GM19455 (cell line): ENCODE measurements around the gene PDIA3.
"Not testable (repeated sequence)": the region's sequence is repeated elsewhere in the genome, so short reads cannot be mapped to it uniquely, and the experiment has no call there.

Experiments used
- ATAC-seq: cut with Tn5 transposase; IDR thresholded peaks from one replicate; pipeline ENCODE4 v1.9.1; 2021; ENCODE audit not compliant: unreplicated experiment

PDIA3 gene

GRCh38 chr15:43746245-43746902 is at the start of gene PDIA3:
PDIA3 (plus strand) TSS chr15:43746438; CDS start chr15:43746540, 102 bp downstream.
- peak; percentile 62 for ATAC-seq

- ATAC-seq = no peak
Observed at GRCh38 chr15:43702174-43702573, 44.1 kb upstream of the PDIA3 start.

GRCh38 chr15:43702701-43703424 is 43.4 kb upstream of the PDIA3 start:
- ATAC-seq = no peak

- ATAC-seq = not testable (repeated sequence)
Observed at GRCh38 chr15:43710431-43711131, 35.7 kb upstream of the PDIA3 start.

- ATAC-seq = no peak
Observed at GRCh38 chr15:43723151-43723550, 23.1 kb upstream of the PDIA3 start.

- not testable (repeated sequence) for ATAC-seq
Observed at GRCh38 chr15:43726306-43726705, 19.9 kb upstream of the PDIA3 start.

GRCh38 chr15:43728053-43728725 is 18.0 kb upstream of the PDIA3 start:
- ATAC-seq = not testable (repeated sequence)

- ATAC-seq = peak; percentile 51
Observed at GRCh38 chr15:43735416-43735815, 10.8 kb upstream of the PDIA3 start.

- ATAC-seq = peak; percentile 10
Observed at GRCh38 chr15:43746903-43747309, 668 bp downstream of the PDIA3 start.

- ATAC-seq = no peak
Observed at GRCh38 chr15:43748376-43748775, 2.1 kb downstream of the PDIA3 start.

- peak; percentile 39 for ATAC-seq
Observed at GRCh38 chr15:43749690-43750345, 3.6 kb downstream of the PDIA3 start.

GRCh38 chr15:43751885-43752284 is 5.6 kb downstream of the PDIA3 start:
- ATAC-seq = no peak

GRCh38 chr15:43762824-43763223 is 16.6 kb downstream of the PDIA3 start:
- no peak for ATAC-seq

GRCh38 chr15:43763819-43764446 is 17.7 kb downstream of the PDIA3 start:
- ATAC-seq = no peak

- no peak for ATAC-seq
Observed at GRCh38 chr15:43769584-43770228, 23.5 kb downstream of the PDIA3 start.

- no peak for ATAC-seq
Observed at GRCh38 chr15:43771816-43772215, 25.6 kb downstream of the PDIA3 start.

GRCh38 chr15:43772624-43773023 is 26.4 kb downstream of the PDIA3 start:
- no peak for ATAC-seq

- no peak for ATAC-seq
Observed at GRCh38 chr15:43774062-43774461, 27.8 kb downstream of the PDIA3 start.

GRCh38 chr15:43775411-43775965 is 29.2 kb downstream of the PDIA3 start:
- ATAC-seq = no peak
